ENCODE measurements around the gene CERS1.

DNA sequence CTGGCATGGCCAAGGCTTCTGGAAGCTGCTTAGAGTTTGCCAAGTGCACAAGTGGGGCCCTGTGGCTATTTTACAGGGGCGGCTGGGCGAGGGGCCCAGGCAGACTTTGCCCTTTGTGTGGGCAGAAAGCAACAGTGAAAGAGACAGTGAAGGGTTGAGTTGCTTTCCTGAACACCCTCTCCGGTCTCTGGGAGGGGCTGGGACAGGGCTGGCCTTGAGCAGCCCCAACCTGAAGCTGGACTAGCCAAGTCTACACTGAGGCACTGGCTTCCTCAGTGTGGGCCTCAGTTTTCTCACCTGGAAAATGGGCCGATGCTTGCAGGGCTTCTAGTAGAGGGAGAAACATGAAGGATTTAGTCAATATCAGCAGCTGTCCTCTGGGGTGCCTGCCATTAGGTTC, 47.5 kb upstream of the CERS1 start:
- TF ChIP-seq, protein P1, sequence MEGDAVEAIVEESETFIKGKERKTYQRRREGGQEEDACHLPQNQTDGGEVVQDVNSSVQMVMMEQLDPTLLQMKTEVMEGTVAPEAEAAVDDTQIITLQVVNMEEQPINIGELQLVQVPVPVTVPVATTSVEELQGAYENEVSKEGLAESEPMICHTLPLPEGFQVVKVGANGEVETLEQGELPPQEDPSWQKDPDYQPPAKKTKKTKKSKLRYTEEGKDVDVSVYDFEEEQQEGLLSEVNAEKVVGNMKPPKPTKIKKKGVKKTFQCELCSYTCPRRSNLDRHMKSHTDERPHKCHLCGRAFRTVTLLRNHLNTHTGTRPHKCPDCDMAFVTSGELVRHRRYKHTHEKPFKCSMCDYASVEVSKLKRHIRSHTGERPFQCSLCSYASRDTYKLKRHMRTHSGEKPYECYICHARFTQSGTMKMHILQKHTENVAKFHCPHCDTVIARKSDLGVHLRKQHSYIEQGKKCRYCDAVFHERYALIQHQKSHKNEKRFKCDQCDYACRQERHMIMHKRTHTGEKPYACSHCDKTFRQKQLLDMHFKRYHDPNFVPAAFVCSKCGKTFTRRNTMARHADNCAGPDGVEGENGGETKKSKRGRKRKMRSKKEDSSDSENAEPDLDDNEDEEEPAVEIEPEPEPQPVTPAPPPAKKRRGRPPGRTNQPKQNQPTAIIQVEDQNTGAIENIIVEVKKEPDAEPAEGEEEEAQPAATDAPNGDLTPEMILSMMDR (IDR thresholded peaks at IDR 0.05) = no peak
- TF ChIP-seq POLR2A (IDR thresholded peaks at IDR 0.05) = no peak
